ENCODE data around the gene ADAT2. TPM values are rescaled to one million over a fixed set of nuclear protein-coding genes. Genes with fewer than 3 reads are reported as not detected.

Gene ADAT2
- total RNA-seq, 6 experiments from 2014 or later: 3.6 to 5.2 (median 4.2) TPM

DNA sequence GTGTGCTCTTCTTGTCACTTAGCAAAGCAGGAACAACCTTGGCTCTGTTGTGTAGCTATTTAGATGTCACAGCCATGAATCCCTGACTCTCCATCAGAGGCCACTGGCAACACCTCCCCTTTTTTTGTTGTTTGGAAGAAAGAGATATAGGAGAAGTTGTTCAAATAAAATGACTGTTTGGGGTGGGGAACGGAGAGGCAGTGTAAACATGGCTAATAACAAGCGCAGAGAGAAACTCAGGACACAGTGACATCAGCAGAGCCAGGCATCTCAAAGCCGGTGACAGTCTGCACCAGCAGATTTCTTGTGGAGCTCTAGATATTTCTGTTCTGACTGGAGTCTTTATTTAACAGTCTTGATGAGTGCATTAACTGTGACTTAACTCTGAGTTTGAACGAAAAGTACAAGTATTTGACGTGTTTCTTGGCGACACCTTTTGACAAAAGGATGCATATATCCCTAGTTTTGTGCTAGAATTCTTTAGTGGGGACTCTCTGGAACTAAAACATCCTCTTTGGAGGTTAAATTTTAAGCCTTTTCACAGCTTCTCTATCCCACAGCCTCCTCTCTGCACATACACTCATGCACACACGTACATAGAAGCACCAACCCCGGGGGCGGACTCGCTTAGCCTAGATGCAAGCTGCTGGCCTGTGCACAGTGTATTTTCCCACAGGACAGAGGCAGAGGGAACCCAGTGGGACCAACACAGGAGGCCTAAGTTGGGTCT, 53.8 kb downstream of the ADAT2 start:
- TF ChIP-seq POLR2A (IDR thresholded peaks at IDR 0.05) (no peak), CTCF (IDR thresholded peaks at IDR 0.05) (no peak)
- H3K27ac ChIP-seq: peak overlapping the region; percentile 36 to 81 (median 45)
- DNase-seq: peak in 1 of 3 donors; percentile 29
- peak in 3 of 4 donors; percentile 26 to 52 (median 50) for ATAC-seq
- no peaks in the 10 kb centered on the region for H3K27me3 ChIP-seq
- no peaks in the 10 kb centered on the region for H3K9me3 ChIP-seq
- no peaks in the 10 kb centered on the region for H3K36me3 ChIP-seq
- H3K4me3 ChIP-seq: peak overlapping the region in 1 of 3 donors; percentile 12
- intact Hi-C loops (cut with DNase I): no loop called here
- WGBS (ENCODE audit: insufficient coverage, low coverage, low lambda C conversion rate, missing lambda C conversion rate): 76% methylated on average over 7 of the region's 10 CpGs
- peaks cover 0 to 22% (median 10%) of the 10 kb centered on the region in 4 donors for H3K4me1 ChIP-seq

GRCh38 chr6:143395699-143396098, 54.8 kb downstream of the ADAT2 start:
- DNase-seq (no peak), ATAC-seq (no peak)
- Histone ChIP-seq H3K27me3 (no peaks in the 10 kb centered on the region), H3K4me3 (no peak overlapping the region), H3K36me3 (no peaks in the 10 kb centered on the region), H3K4me1 (peaks cover 0 to 22% (median 9%) of the 10 kb centered on the region in 4 donors), H3K9me3 (no peaks in the 10 kb centered on the region), H3K27ac (no peak overlapping the region)
- TF ChIP-seq CTCF (IDR thresholded peaks at IDR 0.05) (no peak), POLR2A (IDR thresholded peaks at IDR 0.05) (no peak)
- intact Hi-C loops (cut with DNase I): no loop called here
- 96% methylated on average over 4 of the region's 5 CpGs for WGBS (ENCODE audit: insufficient coverage, low coverage, low lambda C conversion rate, missing lambda C conversion rate)

DNA sequence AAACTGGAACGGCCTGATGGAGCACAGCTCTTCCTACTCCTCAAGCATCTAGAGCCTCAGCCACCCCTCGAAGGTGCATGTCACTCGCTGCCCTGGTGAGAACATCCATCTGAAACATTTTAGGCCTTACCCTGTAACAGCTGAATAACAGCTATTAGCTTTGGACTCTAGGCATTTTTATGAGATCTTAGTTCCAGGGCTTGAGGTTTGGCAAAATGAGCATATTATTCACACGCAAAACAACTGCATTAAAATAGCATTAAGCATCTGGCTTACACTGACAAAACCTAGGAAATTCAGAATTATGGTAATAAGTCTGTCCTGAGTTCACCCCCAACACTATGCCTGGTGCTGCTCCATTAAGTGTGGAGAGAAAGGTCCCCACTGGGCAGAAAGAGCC, 56.1 kb downstream of the ADAT2 start:
- intact Hi-C loops (cut with DNase I): no loop called here
- WGBS (ENCODE audit: insufficient coverage, low coverage, low lambda C conversion rate, missing lambda C conversion rate): 89% methylated on average over 1 of the region's 4 CpGs
- H3K36me3 ChIP-seq: no peaks in the 10 kb centered on the region
- no peaks in the 10 kb centered on the region for H3K27me3 ChIP-seq
- H3K27ac ChIP-seq: no peak overlapping the region
- no peaks in the 10 kb centered on the region for H3K9me3 ChIP-seq
- DNase-seq (no peak), ATAC-seq (no peak)
- no peak overlapping the region for H3K4me3 ChIP-seq
- peaks cover 0 to 22% (median 8%) of the 10 kb centered on the region in 4 donors for H3K4me1 ChIP-seq
- TF ChIP-seq CTCF (IDR thresholded peaks at IDR 0.05) (no peak), POLR2A (IDR thresholded peaks at IDR 0.05) (no peak)

DNA sequence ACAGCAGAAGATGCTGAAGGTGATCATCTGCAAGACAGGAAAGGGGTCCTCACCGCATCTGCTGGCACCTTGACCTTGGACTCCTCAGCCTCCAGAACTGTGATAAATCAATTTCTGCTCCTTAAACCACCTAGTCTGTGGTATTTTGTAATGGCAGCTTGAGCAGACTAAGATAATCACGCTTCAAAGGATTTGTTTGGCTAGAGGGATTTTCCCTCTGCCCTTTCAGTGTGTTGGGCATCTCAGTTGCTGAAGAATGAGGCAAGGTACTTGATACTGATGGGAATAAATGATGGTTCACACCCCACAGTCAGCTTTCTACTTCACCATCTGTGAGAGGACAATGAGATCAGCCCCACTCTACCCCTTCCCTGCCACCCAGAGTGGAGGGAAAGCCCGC, 60.2 kb downstream of the ADAT2 start:
- H3K36me3 ChIP-seq: no peaks in the 10 kb centered on the region
- DNase-seq (no peak), ATAC-seq (no peak)
- 90% methylated on average over 2 of the region's 3 CpGs for WGBS (ENCODE audit: insufficient coverage, low coverage, low lambda C conversion rate, missing lambda C conversion rate)
- no peaks in the 10 kb centered on the region for H3K4me1 ChIP-seq
- TF ChIP-seq CTCF (IDR thresholded peaks at IDR 0.05): no peak
- TF ChIP-seq POLR2A (IDR thresholded peaks at IDR 0.05): no peak
- no peaks in the 10 kb centered on the region for H3K9me3 ChIP-seq
- no peaks in the 10 kb centered on the region for H3K27me3 ChIP-seq
- intact Hi-C loops (cut with DNase I): no loop called here
- H3K27ac ChIP-seq: no peak overlapping the region
- H3K4me3 ChIP-seq: no peak overlapping the region
